Neuronal stem cell (in vitro differentiated cells): Measurements from ENCODE around the gene PGLYRP3.

Experiments used
- DNase-seq: peaks from one replicate; pipeline ENCODE4 v3.0.0-alpha.2; 2013; ENCODE audit warnings: low spot score
- H2AFZ ChIP-seq: one replicate; pipeline ENCODE4 v1.6.1; 2013; ENCODE audit warnings: mild to moderate bottlenecking, low read length, inconsistent platforms
- H2AK5ac ChIP-seq: 2 replicates; pipeline ENCODE4 v1.6.1; 2013; ENCODE audit warnings: low read depth, mild to moderate bottlenecking, inconsistent platforms, low read length, moderate library complexity, mixed read lengths
- H2BK120ac ChIP-seq: 2 replicates; pipeline ENCODE4 v1.6.1; 2013; ENCODE audit warnings: low read depth, mild to moderate bottlenecking, inconsistent platforms, low read length, moderate library complexity, mixed read lengths
- H2BK12ac ChIP-seq: one replicate; pipeline ENCODE4 v1.6.1; 2013; ENCODE audit warnings: low read length, inconsistent platforms
- H2BK15ac ChIP-seq: 2 replicates; pipeline ENCODE4 v1.6.1; 2013; ENCODE audit warnings: mild to moderate bottlenecking, low read length, inconsistent platforms, mixed read lengths
- H2BK5ac ChIP-seq: one replicate; pipeline ENCODE4 v1.6.1; 2013; ENCODE audit warnings: inconsistent platforms, mild to moderate bottlenecking, low read length, moderate library complexity
- H3K14ac ChIP-seq: one replicate; pipeline ENCODE4 v1.6.1; 2013; ENCODE audit warnings: low read length, inconsistent platforms
- H3K18ac ChIP-seq: 2 replicates; pipeline ENCODE4 v1.6.1; 2013; ENCODE audit warnings: low read length, inconsistent platforms
- H3K23ac ChIP-seq: 2 replicates; pipeline ENCODE4 v1.6.1; 2013; ENCODE audit warnings: low read depth, mild to moderate bottlenecking, mixed read lengths, low read length, inconsistent platforms; ENCODE audit not compliant: poor library complexity
- H3K27ac ChIP-seq: replicated peaks from 3 replicates; pipeline ENCODE4 v1.5.1; 2013; ENCODE audit warnings: low read length, inconsistent platforms
- H3K27me3 ChIP-seq, 3 experiments: 2 replicates each; pipeline ENCODE4 v1.6.1; 2013; ENCODE audit warnings: low read length in 3 of 3, mild to moderate bottlenecking in 2 of 3, inconsistent platforms in 1 of 3, low read depth in 1 of 3, mixed read lengths in 1 of 3, moderate library complexity in 1 of 3; ENCODE audit not compliant: control insufficient read depth in 3 of 3, insufficient read depth in 3 of 3
- H3K36me3 ChIP-seq, 2 donors: replicated peaks in 1 of 2; 2 replicates each; pipeline ENCODE4 v1.6.1; 2013; ENCODE audit warnings: low read length in 2 of 2; ENCODE audit not compliant: control insufficient read depth in 2 of 2, insufficient read depth in 2 of 2
- H3K4ac ChIP-seq: 2 replicates; pipeline ENCODE4 v1.6.1; 2013; ENCODE audit warnings: inconsistent platforms, mild to moderate bottlenecking, low read length, moderate library complexity
- H3K4me1 ChIP-seq, 2 donors: 1 replicate in 1 of 2; 2 replicates in 1 of 2; pipeline ENCODE4 v1.6.1; 2013; ENCODE audit warnings: low read length in 2 of 2, low read depth in 1 of 2; ENCODE audit not compliant: control insufficient read depth in 2 of 2, insufficient read depth in 1 of 2
- H3K4me2 ChIP-seq: one replicate; pipeline ENCODE4 v1.6.1; 2013; ENCODE audit warnings: mild to moderate bottlenecking, low read length, inconsistent platforms; ENCODE audit not compliant: insufficient read depth, poor library complexity, severe bottlenecking
- H3K4me3 ChIP-seq, 2 donors: 2 replicates each; pipeline ENCODE4 v1.5.1; 2013; ENCODE audit warnings: low read length in 2 of 2, mild to moderate bottlenecking in 2 of 2, inconsistent platforms in 1 of 2, moderate library complexity in 1 of 2
- H3K79me1 ChIP-seq: one replicate; pipeline ENCODE4 v1.6.1; 2013; ENCODE audit warnings: low read depth, mild to moderate bottlenecking, inconsistent platforms, low read length, moderate library complexity
- H3K9ac ChIP-seq: one replicate; pipeline ENCODE4 v1.6.1; 2013; ENCODE audit warnings: mild to moderate bottlenecking, low read depth, low read length, inconsistent platforms; ENCODE audit not compliant: poor library complexity
- H3K9me3 ChIP-seq, 2 donors: replicated peaks in 1 of 2; 2 replicates each; pipeline versions ENCODE3 to v1.6.1; 2013; ENCODE audit warnings: low read length in 2 of 2, mild to moderate bottlenecking in 2 of 2, inconsistent platforms in 1 of 2, low read depth in 1 of 2, mixed read lengths in 1 of 2, moderate library complexity in 1 of 2; ENCODE audit not compliant: control insufficient read depth in 2 of 2, insufficient read depth in 1 of 2
- H4K8ac ChIP-seq: one replicate; pipeline ENCODE4 v1.6.1; 2013; ENCODE audit warnings: low read depth, mild to moderate bottlenecking, inconsistent platforms, low read length, moderate library complexity
- H4K91ac ChIP-seq: one replicate; pipeline ENCODE4 v1.6.1; 2013; ENCODE audit warnings: low read length, low read depth, mild to moderate bottlenecking, inconsistent platforms; ENCODE audit not compliant: poor library complexity
- WGBS, 2 donors: extraction: QIAGEN DNeasy Blood & Tissue Kit; methylation state at CpG; one replicate each; pipeline ENCODE4 v1.1.7; 2013; ENCODE audit warnings: missing lambda C conversion rate in 2 of 2, mixed read lengths in 1 of 2; ENCODE audit not compliant: insufficient read length in 2 of 2, insufficient replicate concordance in 1 of 2; ENCODE audit errors: extremely low coverage in 2 of 2; 5-methylcytosine and 5-hydroxymethylcytosine counted together

PGLYRP3 gene

GRCh38 chr1:153265457-153265856, 47.3 kb downstream of the PGLYRP3 start:
- no CpG with 5 or more reads among the region's 1 CpG for WGBS, 2 donors
- Histone ChIP-seq H3K4me2 (no peak overlapping the region), H3K9me3 (no peaks in the 10 kb centered on the region), H2BK12ac (no peak overlapping the region), H3K27ac (no peak overlapping the region), H3K14ac (no peak overlapping the region), H3K79me1 (no peaks in the 10 kb centered on the region), H3K4ac (no peak overlapping the region), H2AFZ (no peak overlapping the region), H2BK120ac (no peak overlapping the region), H2AK5ac (no peak overlapping the region), H3K36me3 (no peaks in the 10 kb centered on the region), H3K4me1 (peaks cover 0 to 5% of the 10 kb centered on the region in 2 donors), H3K18ac (no peak overlapping the region), H3K27me3 (peaks cover 3 to 25% (median 20%) of the 10 kb centered on the region in 3 experiments), H3K23ac (no peak overlapping the region), H3K9ac (no peak overlapping the region), H4K91ac (no peak overlapping the region), H4K8ac (no peak overlapping the region), H2BK5ac (no peak overlapping the region), H3K4me3 (no peak overlapping the region), H2BK15ac (no peak overlapping the region)
- no peak for DNase-seq

- DNase-seq: no peak
- Histone ChIP-seq H3K27ac (no peak overlapping the region), H4K8ac (no peak overlapping the region), H3K9ac (no peak overlapping the region), H2BK15ac (no peak overlapping the region), H3K36me3 (no peaks in the 10 kb centered on the region), H3K9me3 (no peaks in the 10 kb centered on the region), H3K18ac (no peak overlapping the region), H3K23ac (no peak overlapping the region), H2AK5ac (no peak overlapping the region), H3K14ac (no peak overlapping the region), H4K91ac (no peak overlapping the region), H3K4ac (no peak overlapping the region), H2BK5ac (no peak overlapping the region), H3K4me2 (no peak overlapping the region), H3K27me3 (peaks cover 3 to 42% (median 33%) of the 10 kb centered on the region in 3 experiments), H3K4me1 (peaks cover 0 to 5% of the 10 kb centered on the region in 2 donors), H3K4me3 (no peak overlapping the region), H3K79me1 (no peaks in the 10 kb centered on the region), H2BK12ac (no peak overlapping the region), H2BK120ac (no peak overlapping the region), H2AFZ (no peak overlapping the region)
- WGBS, 2 donors: no CpG with 5 or more reads among the region's 10 CpGs
These were observed 50.1 kb downstream of the PGLYRP3 start for GRCh38 chr1:153262462-153263157.

- H3K4ac ChIP-seq: no peak overlapping the region
- no CpG with 5 or more reads among the region's 6 CpGs for WGBS, 2 donors
- H3K9me3 ChIP-seq: no peaks in the 10 kb centered on the region
- H4K8ac ChIP-seq: no peak overlapping the region
- no peak overlapping the region for H2BK15ac ChIP-seq
- no peak overlapping the region for H3K23ac ChIP-seq
- peak overlapping the region; percentile 68 for H2AFZ ChIP-seq
- H3K27me3 ChIP-seq: peaks cover 3 to 42% (median 33%) of the 10 kb centered on the region in 3 experiments
- no peaks in the 10 kb centered on the region for H3K36me3 ChIP-seq
- no peak overlapping the region for H4K91ac ChIP-seq
- H2BK120ac ChIP-seq: no peak overlapping the region
- no peak overlapping the region for H2BK12ac ChIP-seq
- DNase-seq: no peak
- H3K4me3 ChIP-seq: peak overlapping the region in 1 of 2 donors; percentile 79
- no peak overlapping the region for H2BK5ac ChIP-seq
- no peaks in the 10 kb centered on the region for H3K79me1 ChIP-seq
- H3K9ac ChIP-seq: no peak overlapping the region
- H2AK5ac ChIP-seq: no peak overlapping the region
- H3K4me2 ChIP-seq: peak overlapping the region; percentile 90
- H3K14ac ChIP-seq: no peak overlapping the region
- H3K27ac ChIP-seq: no peak overlapping the region
- peaks cover 0 to 5% of the 10 kb centered on the region in 2 donors for H3K4me1 ChIP-seq
- H3K18ac ChIP-seq: no peak overlapping the region
These were observed 50.7 kb downstream of the PGLYRP3 start for GRCh38 chr1:153262070-153262366.

GRCh38 chr1:153261281-153262069, 51.3 kb downstream of the PGLYRP3 start:
- no peak overlapping the region for H3K23ac ChIP-seq
- no peaks in the 10 kb centered on the region for H3K9me3 ChIP-seq
- no peak overlapping the region for H4K8ac ChIP-seq
- WGBS, 2 donors: no CpG with 5 or more reads among the region's 80 CpGs
- H3K4me2 ChIP-seq: peak overlapping the region; percentile 90
- H3K4me3 ChIP-seq: peak overlapping the region in 1 of 2 donors; percentile 79
- H3K9ac ChIP-seq: peak overlapping the region; percentile 68
- H3K27ac ChIP-seq: no peak overlapping the region
- no peak overlapping the region for H2BK12ac ChIP-seq
- no peaks in the 10 kb centered on the region for H3K36me3 ChIP-seq
- H3K27me3 ChIP-seq: peaks cover 3 to 42% (median 33%) of the 10 kb centered on the region in 3 experiments
- no peak overlapping the region for H4K91ac ChIP-seq
- peak overlapping the region; percentile 68 for H2AFZ ChIP-seq
- no peak overlapping the region for H2BK5ac ChIP-seq
- peak overlapping the region; percentile 72 for H3K18ac ChIP-seq
- H2BK120ac ChIP-seq: no peak overlapping the region
- H3K4me1 ChIP-seq: peaks cover 0 to 5% of the 10 kb centered on the region in 2 donors
- no peak overlapping the region for H3K4ac ChIP-seq
- H3K14ac ChIP-seq: no peak overlapping the region
- DNase-seq: peak; percentile 46
- no peaks in the 10 kb centered on the region for H3K79me1 ChIP-seq
- no peak overlapping the region for H2AK5ac ChIP-seq
- peak overlapping the region; percentile 14 for H2BK15ac ChIP-seq
